Measurements from ENCODE around the gene ACAP3. TPM values are rescaled to one million over a fixed set of nuclear protein-coding genes. Genes with fewer than 3 reads are reported as not detected.

Gene ACAP3, protein sequence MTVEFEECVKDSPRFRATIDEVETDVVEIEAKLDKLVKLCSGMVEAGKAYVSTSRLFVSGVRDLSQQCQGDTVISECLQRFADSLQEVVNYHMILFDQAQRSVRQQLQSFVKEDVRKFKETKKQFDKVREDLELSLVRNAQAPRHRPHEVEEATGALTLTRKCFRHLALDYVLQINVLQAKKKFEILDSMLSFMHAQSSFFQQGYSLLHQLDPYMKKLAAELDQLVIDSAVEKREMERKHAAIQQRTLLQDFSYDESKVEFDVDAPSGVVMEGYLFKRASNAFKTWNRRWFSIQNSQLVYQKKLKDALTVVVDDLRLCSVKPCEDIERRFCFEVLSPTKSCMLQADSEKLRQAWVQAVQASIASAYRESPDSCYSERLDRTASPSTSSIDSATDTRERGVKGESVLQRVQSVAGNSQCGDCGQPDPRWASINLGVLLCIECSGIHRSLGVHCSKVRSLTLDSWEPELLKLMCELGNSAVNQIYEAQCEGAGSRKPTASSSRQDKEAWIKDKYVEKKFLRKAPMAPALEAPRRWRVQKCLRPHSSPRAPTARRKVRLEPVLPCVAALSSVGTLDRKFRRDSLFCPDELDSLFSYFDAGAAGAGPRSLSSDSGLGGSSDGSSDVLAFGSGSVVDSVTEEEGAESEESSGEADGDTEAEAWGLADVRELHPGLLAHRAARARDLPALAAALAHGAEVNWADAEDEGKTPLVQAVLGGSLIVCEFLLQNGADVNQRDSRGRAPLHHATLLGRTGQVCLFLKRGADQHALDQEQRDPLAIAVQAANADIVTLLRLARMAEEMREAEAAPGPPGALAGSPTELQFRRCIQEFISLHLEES
- 22.7 and 37.0 TPM in 2 replicates for total RNA-seq

DNA sequence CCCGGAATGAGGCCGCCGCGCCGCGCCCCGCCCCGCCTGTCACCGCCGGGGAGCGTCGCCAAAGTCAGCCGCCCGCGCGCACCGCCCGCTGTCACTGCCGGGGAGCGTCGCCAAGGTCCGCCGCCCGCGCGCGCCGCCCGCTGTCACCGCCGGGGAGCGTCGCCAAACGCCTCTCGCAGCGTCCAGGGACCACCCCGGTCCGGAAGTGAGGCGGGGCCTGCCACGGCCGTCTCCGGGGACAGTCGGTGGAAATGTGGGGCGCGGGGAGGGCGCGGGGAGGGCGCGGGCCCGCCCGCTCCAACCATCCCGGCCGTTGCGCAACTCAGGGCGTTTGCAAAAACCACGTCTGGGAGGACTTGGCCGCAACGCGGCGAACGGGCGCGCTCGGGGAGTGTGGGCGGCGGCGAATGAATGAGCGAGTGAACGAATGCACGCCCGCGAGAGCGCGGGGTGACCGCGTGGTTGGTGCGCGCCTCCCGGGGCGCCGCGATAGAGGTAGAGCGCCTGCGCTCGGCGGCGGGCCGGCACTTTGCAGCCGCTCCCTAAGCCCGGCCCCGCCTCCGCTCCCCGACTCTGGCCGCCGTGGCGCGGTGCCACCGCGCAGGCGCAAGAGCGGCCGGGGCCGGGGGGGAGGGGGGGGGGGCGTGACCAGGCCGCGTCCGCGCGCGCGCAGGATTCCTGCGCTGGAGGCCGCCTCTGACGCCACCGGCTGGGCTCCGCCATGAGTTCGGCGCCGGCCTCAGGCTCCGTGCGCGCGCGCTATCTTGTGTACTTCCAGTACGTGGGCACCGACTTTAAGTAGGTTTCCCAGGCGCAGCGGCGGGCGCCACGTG is at the start of gene ACAP3, which contains the start of gene PUSL1:
Gene ACAP3 (minus strand): TSS at position 8 of the 833 bp plus-strand sequence. CDS start 115 bp downstream, outside the sequence.
Gene PUSL1 (plus strand): TSS at position 675 of the 833 bp plus-strand sequence. CDS start 47 bp downstream, at position 722.

DNA sequence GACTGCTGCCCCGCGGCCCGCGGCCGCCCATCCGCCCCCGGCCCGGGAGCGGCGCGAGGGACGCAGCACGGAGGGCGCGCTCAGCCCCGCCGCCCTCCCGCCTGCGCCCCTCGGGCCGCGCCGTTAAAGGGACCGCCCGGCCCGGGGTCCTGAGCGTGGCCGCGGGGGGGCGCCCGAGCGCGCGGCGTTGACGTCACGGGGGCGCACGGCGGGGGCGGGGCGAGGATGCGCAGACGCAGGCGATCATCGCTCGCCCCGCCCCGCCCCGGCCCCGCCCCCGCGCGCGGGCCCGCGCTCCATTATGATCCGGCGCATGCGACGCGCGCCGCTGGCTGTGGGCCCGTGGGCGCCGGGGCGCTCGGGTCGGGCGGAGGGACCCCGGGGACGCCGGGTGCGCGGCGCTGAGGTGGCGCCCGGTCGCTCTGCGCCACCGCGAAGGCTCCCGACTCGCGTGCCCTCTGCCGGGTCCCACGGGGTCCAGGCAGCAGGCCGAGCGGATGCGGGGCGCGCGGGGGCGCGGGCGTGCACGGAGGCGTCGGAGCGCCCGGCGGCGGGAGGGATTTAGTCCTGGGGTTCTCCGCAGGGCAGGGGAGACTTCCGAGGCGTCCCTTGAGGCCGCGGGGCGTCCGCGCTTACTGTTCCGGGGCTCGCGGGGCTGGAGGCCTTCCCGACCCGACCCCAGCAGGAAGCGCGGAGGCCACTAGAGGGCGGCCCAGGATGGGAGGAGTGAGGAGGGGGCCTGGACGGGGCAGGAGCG is 41.7 kb upstream of the ACAP3 start, which contains the start of gene DVL1:
Gene DVL1 (minus strand): TSS at position 163 of the 757 bp plus-strand sequence. CDS start 353 bp downstream, outside the sequence.

DNA sequence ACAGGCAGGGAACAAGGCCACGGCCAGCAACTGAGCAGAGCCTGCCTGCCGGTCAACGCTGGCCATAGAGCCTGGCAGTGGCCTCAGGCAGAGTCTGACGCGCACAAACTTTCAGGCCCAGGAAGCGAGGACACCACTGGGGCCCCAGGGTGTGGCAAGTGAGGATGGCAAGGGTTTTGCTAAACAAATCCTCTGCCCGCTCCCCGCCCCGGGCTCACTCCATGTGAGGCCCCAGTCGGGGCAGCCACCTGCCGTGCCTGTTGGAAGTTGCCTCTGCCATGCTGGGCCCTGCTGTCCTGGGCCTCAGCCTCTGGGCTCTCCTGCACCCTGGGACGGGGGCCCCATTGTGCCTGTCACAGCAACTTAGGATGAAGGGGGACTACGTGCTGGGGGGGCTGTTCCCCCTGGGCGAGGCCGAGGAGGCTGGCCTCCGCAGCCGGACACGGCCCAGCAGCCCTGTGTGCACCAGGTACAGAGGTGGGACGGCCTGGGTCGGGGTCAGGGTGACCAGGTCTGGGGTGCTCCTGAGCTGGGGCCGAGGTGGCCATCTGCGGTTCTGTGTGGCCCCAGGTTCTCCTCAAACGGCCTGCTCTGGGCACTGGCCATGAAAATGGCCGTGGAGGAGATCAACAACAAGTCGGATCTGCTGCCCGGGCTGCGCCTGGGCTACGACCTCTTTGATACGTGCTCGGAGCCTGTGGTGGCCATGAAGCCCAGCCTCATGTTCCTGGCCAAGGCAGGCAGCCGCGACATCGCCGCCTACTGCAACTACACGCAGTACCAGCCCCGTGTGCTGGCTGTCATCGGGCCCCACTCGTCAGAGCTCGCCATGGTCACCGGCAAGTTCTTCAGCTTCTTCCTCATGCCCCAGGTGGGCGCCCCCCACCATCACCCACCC is 23.6 kb upstream of the ACAP3 start, which contains the start of gene TAS1R3:
Gene TAS1R3 (plus strand): TSS at position 213 of the 898 bp plus-strand sequence. CDS start 66 bp downstream, at position 279.

DNA sequence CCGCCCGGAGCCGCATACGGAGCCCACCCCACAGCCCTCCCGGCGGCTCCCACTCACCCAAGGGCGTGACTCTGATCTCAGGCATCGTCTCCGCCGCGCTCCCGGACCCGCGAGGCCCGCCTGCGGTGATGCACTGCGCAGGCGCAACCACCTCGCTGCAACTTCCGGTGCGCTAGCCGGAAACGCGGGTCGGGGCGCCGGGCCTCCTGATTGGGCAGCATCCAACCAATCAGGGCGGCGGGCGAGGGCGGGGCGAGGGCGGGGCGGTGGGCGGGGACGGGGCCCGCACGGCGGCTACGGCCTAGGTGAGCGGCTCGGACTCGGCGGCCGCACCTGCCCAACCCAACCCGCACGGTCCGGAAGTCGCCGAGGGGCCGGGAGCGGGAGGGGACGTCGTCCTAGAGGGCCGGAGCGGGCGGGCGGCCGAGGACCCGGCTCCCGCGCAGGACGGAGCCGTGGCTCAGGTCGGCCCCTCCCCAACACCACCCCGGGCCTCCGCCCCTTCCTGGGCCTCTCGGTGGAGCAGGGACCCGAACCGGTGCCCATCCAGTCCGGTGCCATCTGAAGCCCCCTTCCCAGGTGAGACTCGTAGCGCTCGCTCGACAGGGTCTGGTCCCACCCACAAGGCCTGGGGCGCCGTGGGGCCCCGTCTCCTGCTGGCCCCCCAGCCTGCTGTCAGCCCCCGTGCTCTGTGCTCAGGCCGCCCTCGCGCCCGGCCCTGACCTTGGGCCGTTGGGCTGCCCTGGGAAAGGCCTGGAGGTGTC is 17.0 kb upstream of the ACAP3 start, which contains the start of the genes CPTP and INTS11:
Gene CPTP (plus strand): TSS at position 279 of the 764 bp plus-strand sequence. CDS start 2,109 bp downstream, outside the sequence.
Gene INTS11 (minus strand): TSS at position 137 of the 764 bp plus-strand sequence. CDS start 52 bp downstream, at position 85.

DNA sequence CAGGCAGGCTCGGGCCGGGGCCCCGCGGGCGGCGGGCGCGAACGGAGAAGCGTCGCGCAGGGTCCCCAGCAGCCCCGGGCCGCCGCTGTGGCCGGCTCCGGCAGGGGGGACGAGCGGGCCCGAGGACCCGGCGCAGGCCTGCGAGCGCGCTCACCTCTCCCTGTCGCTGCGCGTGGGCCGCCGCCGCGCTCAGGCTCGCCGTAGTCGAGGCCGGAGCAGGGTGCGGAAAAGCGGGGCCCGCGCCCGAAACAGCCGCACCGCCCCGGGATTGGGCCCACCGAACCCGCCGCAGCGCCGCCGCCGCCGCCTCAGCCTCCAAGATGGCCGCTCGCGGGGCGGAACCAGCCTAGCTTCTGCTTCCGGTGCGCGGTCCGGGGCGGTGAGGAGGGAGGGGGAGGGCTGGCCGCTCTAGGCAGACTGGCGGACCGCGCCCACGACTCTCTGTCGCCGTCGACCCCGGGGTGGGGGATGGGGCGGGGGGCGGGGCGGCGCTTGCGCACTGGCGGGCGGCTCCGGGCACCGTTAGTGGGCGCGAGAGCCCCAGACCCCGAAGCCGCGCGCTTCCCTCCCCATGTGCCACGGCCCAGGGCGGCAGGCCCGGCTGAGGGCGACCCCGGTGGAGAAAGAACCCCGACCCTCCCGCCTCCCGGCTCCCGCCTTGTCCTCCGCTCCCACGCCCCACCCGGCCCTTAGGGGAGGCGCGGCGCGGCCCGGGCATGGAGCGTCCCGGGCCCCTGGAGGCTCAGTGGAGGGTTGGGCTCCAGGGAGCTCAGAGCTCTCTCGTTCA is 34.0 kb downstream of the ACAP3 start, which contains the start of gene UBE2J2:
Gene UBE2J2 (minus strand): TSS at position 343 of the 787 bp plus-strand sequence. CDS start 5,862 bp downstream, outside the sequence.

DNA sequence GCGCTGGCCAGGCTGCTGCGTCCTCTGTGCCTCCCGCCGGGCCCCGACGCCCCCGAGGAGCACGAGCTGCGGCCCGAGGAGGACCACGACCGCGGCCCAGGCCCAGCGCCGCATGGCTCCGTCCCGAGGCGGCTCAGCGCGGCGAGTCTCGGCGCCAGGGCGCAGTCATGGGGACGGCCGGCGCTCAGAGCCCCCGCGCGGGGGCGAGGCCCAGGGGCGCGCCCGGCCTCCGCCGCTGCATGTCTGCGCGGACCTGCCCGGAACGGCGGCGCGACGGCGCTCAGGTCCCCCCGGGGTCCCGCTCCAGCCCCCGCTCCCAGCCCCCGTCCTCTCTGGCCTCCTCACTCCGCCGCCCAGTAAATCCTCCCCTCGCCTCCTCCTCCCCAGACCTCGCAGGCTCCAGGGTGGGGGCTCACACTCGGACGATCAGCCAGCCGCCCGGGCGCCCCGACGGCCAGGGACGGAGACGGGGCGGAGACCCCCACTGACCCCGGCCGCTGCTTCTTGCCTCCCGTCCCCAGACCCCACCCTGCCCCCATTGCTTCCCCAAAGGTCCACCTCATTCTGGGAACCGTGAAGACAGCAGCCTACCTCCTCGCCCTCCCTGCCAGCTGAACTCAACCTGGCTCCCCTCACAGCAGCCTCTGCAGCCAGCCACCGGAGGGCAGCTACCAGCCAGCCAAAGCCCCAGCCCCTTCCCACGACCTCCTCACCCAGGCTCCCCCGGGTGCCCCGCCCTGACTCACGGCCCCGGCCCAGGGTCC is 61.0 kb downstream of the ACAP3 start, which contains the start of gene C1QTNF12:
Gene C1QTNF12 (minus strand): TSS at position 146 of the 764 bp plus-strand sequence. CDS start 32 bp downstream, at position 114.

Other genes with a start within 250 kb of the ACAP3 start
- not detected in 2 replicates for gene RNF223, start 233.6 kb downstream of the ACAP3 start, total RNA-seq
- 4.3 and 5.5 TPM in 2 replicates for gene C1orf159, start 191.8 kb downstream of the ACAP3 start, total RNA-seq
- gene TTLL10, start 134.1 kb downstream of the ACAP3 start, total RNA-seq: not detected in 2 replicates
- gene TNFRSF18, start 101.3 kb downstream of the ACAP3 start, total RNA-seq: 0.28 TPM in 1 of 2 replicates, not detected in the other
- 0.63 and 1.6 TPM in 2 replicates for gene TNFRSF4, start 93.8 kb downstream of the ACAP3 start, total RNA-seq
- 91.0 and 126 TPM in 2 replicates for gene SDF4, start 75.9 kb downstream of the ACAP3 start, total RNA-seq
- gene B3GALT6, start 75.7 kb downstream of the ACAP3 start, total RNA-seq: 23.4 and 30.0 TPM in 2 replicates
- 0.45 and 0.85 TPM in 2 replicates for gene C1QTNF12, start 61.2 kb downstream of the ACAP3 start, total RNA-seq
- gene UBE2J2, start 34.1 kb downstream of the ACAP3 start, total RNA-seq: 31.8 and 39.7 TPM in 2 replicates
- 0.27 and 0.66 TPM in 2 replicates for gene SCNN1D, start 27.5 kb downstream of the ACAP3 start, total RNA-seq
- 12.5 and 13.0 TPM in 2 replicates for gene PUSL1, start 667 bp upstream of the ACAP3 start, total RNA-seq
- 71.9 and 89.6 TPM in 2 replicates for gene INTS11, start 16.7 kb upstream of the ACAP3 start, total RNA-seq
- gene CPTP, start 16.9 kb upstream of the ACAP3 start, total RNA-seq: 11.4 and 11.6 TPM in 2 replicates
- 0.18 and 0.19 TPM in 2 replicates for gene TAS1R3, start 23.4 kb upstream of the ACAP3 start, total RNA-seq
- gene DVL1, start 41.5 kb upstream of the ACAP3 start, total RNA-seq: 41.9 and 101 TPM in 2 replicates
- 0.63 and 6.3 TPM in 2 replicates for gene MXRA8, start 50.6 kb upstream of the ACAP3 start, total RNA-seq
- gene AURKAIP1, start 67.3 kb upstream of the ACAP3 start, total RNA-seq: 91.8 and 109 TPM in 2 replicates
- 80.2 and 143 TPM in 2 replicates for gene CCNL2, start 91.4 kb upstream of the ACAP3 start, total RNA-seq
- gene MRPL20, start 99.4 kb upstream of the ACAP3 start, total RNA-seq: 103 and 128 TPM in 2 replicates
- under 0.01 and 0.09 TPM in 2 replicates for gene ANKRD65, start 113.3 kb upstream of the ACAP3 start, total RNA-seq
- 4.4 and 11.1 TPM in 2 replicates for gene VWA1, start 127.8 kb upstream of the ACAP3 start, total RNA-seq
- gene ATAD3C, start 141.8 kb upstream of the ACAP3 start, total RNA-seq: under 0.01 TPM in 1 of 2 replicates, not detected in the other
- 16.4 and 26.7 TPM in 2 replicates for gene ATAD3B, start 163.8 kb upstream of the ACAP3 start, total RNA-seq
- gene ATAD3A, start 204.2 kb upstream of the ACAP3 start, total RNA-seq: 38.3 and 56.9 TPM in 2 replicates
- gene TMEM240, start 232.7 kb upstream of the ACAP3 start, total RNA-seq: 2.8 and 3.1 TPM in 2 replicates

Data from endothelial cell of coronary artery (primary cell).